Neural cell (in vitro differentiated cells): ENCODE data around the gene ZNHIT2. TPM values are rescaled to one million over a fixed set of nuclear protein-coding genes. Genes with fewer than 3 reads are reported as not detected.
"Not testable (repeated sequence)": the region's sequence is repeated elsewhere in the genome, so short reads cannot be mapped to it uniquely, and the experiment has no call there.

Experiments used
- H2AFZ ChIP-seq: fragments of 200-600, 300-800 bp; sonication (generic), shearing (Covaris generic); 2 replicates; pipeline ENCODE4 v1.6.0; 2014; ENCODE audit warnings: low read depth, mild to moderate bottlenecking, antibody characterized with exemption, low read length, moderate library complexity
- H3F3A ChIP-seq: fragments of 200-600 bp; shearing (Covaris generic); 2 replicates; pipeline ENCODE4 v1.6.1; 2016; ENCODE audit warnings: mild to moderate bottlenecking, moderate library complexity, mixed read lengths, antibody characterized with exemption, low read length; ENCODE audit not compliant: insufficient read depth, poor library complexity, severe bottlenecking
- H3K27ac ChIP-seq: fragments of 200-600, 300-800 bp; sonication (generic), shearing (Covaris generic); 2 replicates; pipeline ENCODE4 v1.5.1; 2014; ENCODE audit warnings: mild to moderate bottlenecking, low read length, moderate library complexity
- H3K27me3 ChIP-seq: fragments of 300-800, 200-600 bp; sonication (generic), shearing (Covaris generic); 2 replicates; pipeline ENCODE4 v1.6.0; 2014; ENCODE audit warnings: mild to moderate bottlenecking, low read depth, low read length, moderate library complexity; ENCODE audit not compliant: insufficient read depth
- H3K36me3 ChIP-seq: fragments of 300-800, 200-600 bp; sonication (generic), shearing (Covaris generic); 2 replicates; pipeline ENCODE4 v1.5.1; 2014; ENCODE audit warnings: mild to moderate bottlenecking, antibody characterized with exemption, low read length, moderate library complexity; ENCODE audit not compliant: insufficient read depth
- H3K4me2 ChIP-seq: fragments of 300-800, 200-600 bp; sonication (generic), shearing (Covaris generic); 2 replicates; pipeline ENCODE4 v1.6.0; 2014; ENCODE audit warnings: mild to moderate bottlenecking, low read length
- H3K4me3 ChIP-seq: fragments of 300-800, 200-600 bp; sonication (generic), shearing (Covaris generic); 2 replicates; pipeline ENCODE4 v1.5.1; 2014; ENCODE audit warnings: mild to moderate bottlenecking, low read length, moderate library complexity
- H3K79me2 ChIP-seq: fragments of 200-600 bp; shearing (Covaris generic); replicated peaks from 2 replicates; pipeline ENCODE4 v1.6.0; 2014; ENCODE audit warnings: mild to moderate bottlenecking, low read length, moderate library complexity; ENCODE audit not compliant: insufficient read depth
- H3K9ac ChIP-seq: fragments of 300-800, 200-600 bp; sonication (generic), shearing (Covaris generic); 2 replicates; pipeline ENCODE4 v1.6.1; 2016; ENCODE audit warnings: mild to moderate bottlenecking, low read length, mixed read lengths
- H3K9me2 ChIP-seq: fragments of 200-600 bp; shearing (Covaris generic); 2 replicates; pipeline ENCODE4 v1.6.1; 2016; ENCODE audit warnings: mild to moderate bottlenecking, low read length, mixed read lengths; ENCODE audit not compliant: insufficient read depth
- H3K9me3 ChIP-seq: fragments of 200-600, 300-800 bp; sonication (generic), shearing (Covaris generic); 2 replicates; pipeline ENCODE4 v1.6.1; 2016; ENCODE audit warnings: mild to moderate bottlenecking, mixed run types, low read length, moderate library complexity, mixed read lengths
- H4K20me1 ChIP-seq: fragments of 200-600 bp; shearing (Covaris generic); 2 replicates; pipeline ENCODE4 v1.6.1; 2016; ENCODE audit warnings: mild to moderate bottlenecking, mixed run types; ENCODE audit not compliant: insufficient read depth
- EP300 ChIP-seq: fragments of 450-650 bp; conservative IDR thresholded peaks from 2 replicates; pipeline ENCODE4 v1.6.1; 2014; ENCODE audit warnings: antibody characterized with exemption, mild to moderate bottlenecking, moderate library complexity; ENCODE audit not compliant: poor library complexity, severe bottlenecking
- EZH2 ChIP-seq: fragments of 200-600, 300-800 bp; shearing (Covaris generic), sonication (generic); IDR thresholded peaks from 2 replicates; pipeline ENCODE4 v1.6.1; 2014; ENCODE audit warnings: antibody characterized with exemption, low read length, borderline replicate concordance, mild to moderate bottlenecking; ENCODE audit not compliant: insufficient read depth, poor library complexity, severe bottlenecking
- MXI1 ChIP-seq: fragments of 450-650 bp; conservative IDR thresholded peaks from 2 replicates; pipeline ENCODE4 v1.6.1; 2014; ENCODE audit warnings: antibody characterized with exemption, mild to moderate bottlenecking; ENCODE audit not compliant: poor library complexity, severe bottlenecking
- POLR2AphosphoS5 ChIP-seq: IDR thresholded peaks from 2 replicates; pipeline ENCODE4 v1.6.1; 2012
- RAD21 ChIP-seq: fragments of 450-650 bp; conservative IDR thresholded peaks from 2 replicates; pipeline ENCODE4 v1.6.1; 2014; ENCODE audit warnings: antibody characterized with exemption, mild to moderate bottlenecking, moderate library complexity
- SMC3 ChIP-seq: fragments of 450-650 bp; conservative IDR thresholded peaks from 2 replicates; pipeline ENCODE4 v1.6.1; 2014; ENCODE audit warnings: antibody characterized with exemption, mild to moderate bottlenecking, moderate library complexity; ENCODE audit not compliant: poor library complexity
- TAF1 ChIP-seq: IDR thresholded peaks from 2 replicates; pipeline ENCODE4 v1.6.1; 2012; ENCODE audit warnings: low read depth
- polyA plus RNA-seq: library from polyadenylated mRNA; depleted of rRNA; stranded (reverse); fragments of >200 nt; gene quantifications from 2 replicates; pipeline ENCODE4 v1.2.3, GENCODE V29; 2014
- TF ChIP-seq, protein P1 (sequence below): IDR thresholded peaks from 2 replicates; pipeline ENCODE4 v1.6.1; 2012; ENCODE audit warnings: borderline replicate concordance
- TF ChIP-seq, protein P2 (sequence below): fragments of 450-650 bp; IDR thresholded peaks from 2 replicates; pipeline ENCODE4 v1.5.1; 2014; ENCODE audit warnings: antibody characterized with exemption, mild to moderate bottlenecking, moderate library complexity; ENCODE audit not compliant: poor library complexity, severe bottlenecking

Gene ZNHIT2
- polyA plus RNA-seq, 1 donor from 2014 or later: 7.0 TPM

GRCh38 chr11:65119670-65119995, 2.1 kb upstream of the ZNHIT2 start:
- H3K79me2 ChIP-seq: peaks cover 35% of the 10 kb centered on the region
- H2AFZ ChIP-seq: no peak overlapping the region
- peaks cover 10% of the 10 kb centered on the region for H3K36me3 ChIP-seq
- no peaks in the 10 kb centered on the region for H3K9me3 ChIP-seq
- H3K9me2 ChIP-seq: no peaks in the 10 kb centered on the region
- H3K27me3 ChIP-seq: no peaks in the 10 kb centered on the region
- no peaks in the 10 kb centered on the region for H3F3A ChIP-seq
- H4K20me1 ChIP-seq: no peaks in the 10 kb centered on the region
- no peak overlapping the region for H3K9ac ChIP-seq
- H3K4me3 ChIP-seq: no peak overlapping the region
- no peak overlapping the region for H3K27ac ChIP-seq
- H3K4me2 ChIP-seq: no peak overlapping the region
- TF ChIP-seq, protein P1, sequence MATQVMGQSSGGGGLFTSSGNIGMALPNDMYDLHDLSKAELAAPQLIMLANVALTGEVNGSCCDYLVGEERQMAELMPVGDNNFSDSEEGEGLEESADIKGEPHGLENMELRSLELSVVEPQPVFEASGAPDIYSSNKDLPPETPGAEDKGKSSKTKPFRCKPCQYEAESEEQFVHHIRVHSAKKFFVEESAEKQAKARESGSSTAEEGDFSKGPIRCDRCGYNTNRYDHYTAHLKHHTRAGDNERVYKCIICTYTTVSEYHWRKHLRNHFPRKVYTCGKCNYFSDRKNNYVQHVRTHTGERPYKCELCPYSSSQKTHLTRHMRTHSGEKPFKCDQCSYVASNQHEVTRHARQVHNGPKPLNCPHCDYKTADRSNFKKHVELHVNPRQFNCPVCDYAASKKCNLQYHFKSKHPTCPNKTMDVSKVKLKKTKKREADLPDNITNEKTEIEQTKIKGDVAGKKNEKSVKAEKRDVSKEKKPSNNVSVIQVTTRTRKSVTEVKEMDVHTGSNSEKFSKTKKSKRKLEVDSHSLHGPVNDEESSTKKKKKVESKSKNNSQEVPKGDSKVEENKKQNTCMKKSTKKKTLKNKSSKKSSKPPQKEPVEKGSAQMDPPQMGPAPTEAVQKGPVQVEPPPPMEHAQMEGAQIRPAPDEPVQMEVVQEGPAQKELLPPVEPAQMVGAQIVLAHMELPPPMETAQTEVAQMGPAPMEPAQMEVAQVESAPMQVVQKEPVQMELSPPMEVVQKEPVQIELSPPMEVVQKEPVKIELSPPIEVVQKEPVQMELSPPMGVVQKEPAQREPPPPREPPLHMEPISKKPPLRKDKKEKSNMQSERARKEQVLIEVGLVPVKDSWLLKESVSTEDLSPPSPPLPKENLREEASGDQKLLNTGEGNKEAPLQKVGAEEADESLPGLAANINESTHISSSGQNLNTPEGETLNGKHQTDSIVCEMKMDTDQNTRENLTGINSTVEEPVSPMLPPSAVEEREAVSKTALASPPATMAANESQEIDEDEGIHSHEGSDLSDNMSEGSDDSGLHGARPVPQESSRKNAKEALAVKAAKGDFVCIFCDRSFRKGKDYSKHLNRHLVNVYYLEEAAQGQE: no peak
- TF ChIP-seq RAD21: no peak
- TF ChIP-seq, protein P2, sequence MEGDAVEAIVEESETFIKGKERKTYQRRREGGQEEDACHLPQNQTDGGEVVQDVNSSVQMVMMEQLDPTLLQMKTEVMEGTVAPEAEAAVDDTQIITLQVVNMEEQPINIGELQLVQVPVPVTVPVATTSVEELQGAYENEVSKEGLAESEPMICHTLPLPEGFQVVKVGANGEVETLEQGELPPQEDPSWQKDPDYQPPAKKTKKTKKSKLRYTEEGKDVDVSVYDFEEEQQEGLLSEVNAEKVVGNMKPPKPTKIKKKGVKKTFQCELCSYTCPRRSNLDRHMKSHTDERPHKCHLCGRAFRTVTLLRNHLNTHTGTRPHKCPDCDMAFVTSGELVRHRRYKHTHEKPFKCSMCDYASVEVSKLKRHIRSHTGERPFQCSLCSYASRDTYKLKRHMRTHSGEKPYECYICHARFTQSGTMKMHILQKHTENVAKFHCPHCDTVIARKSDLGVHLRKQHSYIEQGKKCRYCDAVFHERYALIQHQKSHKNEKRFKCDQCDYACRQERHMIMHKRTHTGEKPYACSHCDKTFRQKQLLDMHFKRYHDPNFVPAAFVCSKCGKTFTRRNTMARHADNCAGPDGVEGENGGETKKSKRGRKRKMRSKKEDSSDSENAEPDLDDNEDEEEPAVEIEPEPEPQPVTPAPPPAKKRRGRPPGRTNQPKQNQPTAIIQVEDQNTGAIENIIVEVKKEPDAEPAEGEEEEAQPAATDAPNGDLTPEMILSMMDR: no peak
- TF ChIP-seq EZH2: no peak
- no peak for TF ChIP-seq POLR2AphosphoS5
- no peak for TF ChIP-seq TAF1
- no peak for TF ChIP-seq SMC3
- no peak for TF ChIP-seq EP300
- no peak for TF ChIP-seq MXI1

- peaks cover 10% of the 10 kb centered on the region for H3K36me3 ChIP-seq
- H3K9ac ChIP-seq, H3F3A ChIP-seq: not testable (repeated sequence)
These were observed 1.6 kb upstream of the ZNHIT2 start for GRCh38 chr11:65118891-65119669.

More at GRCh38 chr11:65118891-65119669, 1.6 kb upstream of the ZNHIT2 start:
- H3K27me3 ChIP-seq, H3K4me3 ChIP-seq, H2AFZ ChIP-seq, H4K20me1 ChIP-seq, H3K4me2 ChIP-seq, H3K9me2 ChIP-seq, H3K9me3 ChIP-seq, H3K27ac ChIP-seq: not testable (repeated sequence)
- H3K79me2 ChIP-seq: peaks cover 34% of the 10 kb centered on the region
